ENCODE data around the gene OR4A15. TPM values are rescaled to one million over a fixed set of nuclear protein-coding genes. Genes with fewer than 3 reads are reported as not detected.

The OR4A15 gene
- polyA plus RNA-seq, 4 donors, result not detected

Other genes starting within 250 kb of the OR4A15 start
- gene TRIM48, start 105.8 kb upstream of the OR4A15 start, polyA plus RNA-seq, result not detected
- gene OR4A16, start 24.8 kb upstream of the OR4A15 start, polyA plus RNA-seq, result not detected
- not detected for gene OR4C15, start 186.5 kb downstream of the OR4A15 start, polyA plus RNA-seq
- gene OR4C16, start 204.2 kb downstream of the OR4A15 start, polyA plus RNA-seq, result not detected
- gene OR4C11, start 239.7 kb downstream of the OR4A15 start, polyA plus RNA-seq, result not detected

Measured in small intestine (tissue), 4 donors.